Heart right ventricle (tissue), 16 donors: ENCODE results near the gene SLC7A8. TPM values are rescaled to one million over a fixed set of nuclear protein-coding genes. Genes with fewer than 3 reads are reported as not detected.
A peak's percentile ranks its signal among the peaks of the same experiment; 100 is the strongest.

Experiments used
- ATAC-seq, 8 donors: fragments of 200-7000 bp; cut with Tn5 transposase; one replicate each; pipeline ENCODE4 v1.9.1; 2020; ENCODE audit warnings: mild to moderate bottlenecking in 8 of 8, moderate library complexity in 8 of 8, moderate number of reproducible peaks in 1 of 8
- DNase-seq, 2 donors: peaks; one replicate each; pipeline ENCODE4 v3.0.0-alpha.2; 2020
- H3K27ac ChIP-seq, 10 donors: fragments of 200-600 bp; sonication (generic) in 2 of 10; one replicate each; pipeline versions ENCODE4 v1.5.0 to v1.8.0; 2020 to 2022; ENCODE audit warnings: mild to moderate bottlenecking in 3 of 10
- H3K27me3 ChIP-seq, 7 donors: fragments of 200-600 bp; one replicate each; pipeline ENCODE4 v1.8.0; 2021 to 2022; ENCODE audit warnings: mild to moderate bottlenecking in 2 of 7
- H3K36me3 ChIP-seq, 9 donors: fragments of 200-600 bp; sonication (generic) in 1 of 9; one replicate each; pipeline versions ENCODE4 v1.5.0 to v1.8.0; 2020 to 2022; ENCODE audit warnings: mild to moderate bottlenecking in 2 of 9
- H3K4me1 ChIP-seq, 9 donors: fragments of 200-600 bp; sonication (generic) in 1 of 9; one replicate each; pipeline versions ENCODE4 v1.5.0 to v1.8.0; 2020 to 2022; ENCODE audit warnings: mild to moderate bottlenecking in 4 of 9
- H3K4me3 ChIP-seq, 10 donors: fragments of 200-600 bp; sonication (generic) in 2 of 10; one replicate each; pipeline versions ENCODE4 v1.5.0 to v1.8.0; 2020 to 2022; ENCODE audit warnings: mild to moderate bottlenecking in 7 of 10, moderate library complexity in 2 of 10
- H3K9me3 ChIP-seq, 11 donors: fragments of 200-600 bp in 10 of 11; sonication (generic) in 2 of 11; one replicate each; pipeline versions ENCODE4 v1.5.0 to v1.8.0; 2013 to 2022; ENCODE audit warnings: mild to moderate bottlenecking in 2 of 11, control low read depth in 1 of 11, moderate library complexity in 1 of 11
- WGBS, 2 donors: extraction: QIAGEN DNeasy Blood & Tissue Kit; methylation state at CpG; one replicate each; pipeline ENCODE4 v1.1.7; 2013; ENCODE audit warnings: inconsistent platforms in 1 of 2; 5-methylcytosine and 5-hydroxymethylcytosine counted together
- intact Hi-C, 10 donors: fragments of 100-400 bp; cut with DNase I; formaldehyde crosslinking; loops; one replicate each; pipeline versions ENCODE4 v1.11.1 to v1.14.2; 2022
- polyA plus RNA-seq, 2 donors: library from polyadenylated mRNA; stranded (reverse); fragments of 200-250 nt; gene quantifications; one replicate each; pipeline ENCODE4 v1.2.3, GENCODE V29; 2013
- total RNA-seq, 10 donors: library from RNA; stranded (reverse); fragmentation: NEBNext Ultra II Directional in 3 of 10; extraction: Animal tissue kit (Norgen Biotek cat#: 25700) in 3 of 10; gene quantifications; one replicate each; pipeline versions ENCODE4 v1.2.1 to v1.2.4, GENCODE V29; 2021 to 2023
- TF ChIP-seq, protein P1 (sequence below), 9 donors: fragments of 200-600 bp; sonication (generic) in 2 of 9; IDR thresholded peaks; one replicate each; pipeline versions ENCODE4 v1.5.0 to v1.8.0; 2021 to 2022; ENCODE audit warnings: antibody characterized with exemption in 9 of 9, mild to moderate bottlenecking in 5 of 9, moderate library complexity in 1 of 9
- donor health status: Arrhythmogenic right ventricular cardiomyopathy.
- donor health status: ischemic (EF 13 %, LVEDD 7.1; RV severe dilation, severe dysfunction).
- donor health status: healthy with polysubstance abuse.
- donor health status: DM: no; HTN: yes; CAD: no.
- donor health status: DM: no; HTN: no; CAD: no.
- donor health status: ischemic (EF 25% LVEDD 6.9; RV normal size, moderate dysfunction).
- donor health status: ischemic (EF 25% LVEDD 5.7; RV mildly dilated, moderate dysfunction).
- donor health status: healthy.
- donor health status: DM: yes; HTN: yes; CAD: no.
- donor health status: Ischemic cardiomyopathy.
- donor health status: ischemic (EF 35%, LVEDD 5.7; RV mildly dilated, moderate dysfunction).
- donor health status: nonischemic (EF 11% LVEDD 7.7; RV severe dilation, severe dysfunction).
- donor health status: DM: yes; HTN: yes; CAD: no.
- donor health status: PGD.
- donor health status: ischemic (EF 29% LVEDD 5.4; RV normal size, mild dysfunction).
- donor health status: nonischemic (EF 23%, LVEDD 6.1; RV moderate dilation, normal function).

The SLC7A8 gene
- total and polyA plus RNA-seq, 12 donors = 5.9 to 14.9 (median 9.6) TPM

- no peak for ATAC-seq
- intact Hi-C loops = loop anchor here in 2 of 10 donors (2.0 to 10.0 kb wide), 3 partner anchors 64 to 118 kb away; no protein-coding TSS in a partner anchor
Observed at GRCh38 chr14:23185063-23185462, 1.6 kb upstream of the SLC7A8 start.

GRCh38 chr14:23183158-23183470 is 346 bp downstream of the SLC7A8 start:
- H3K36me3 ChIP-seq = no peaks in the 10 kb centered on the region
- DNase-seq = no peak
- peaks cover 0 to 41% (median 8%) of the 10 kb centered on the region in 9 donors for H3K4me1 ChIP-seq
- intact Hi-C loops = loop anchor here in 2 of 10 donors (2.0 to 10.0 kb wide), 2 partner anchors 62 to 112 kb away; no protein-coding TSS in a partner anchor
- ATAC-seq = peak in 3 of 8 donors; percentile 45 to 63 (median 52)
- 0 to 1% methylated on average over 4 of the region's 4 CpGs for WGBS, 2 donors
- H3K4me3 ChIP-seq = peak overlapping the region; percentile 24 to 64 (median 53)
- peaks cover 0 to 28% (median 19%) of the 10 kb centered on the region in 7 donors for H3K27me3 ChIP-seq
- peak overlapping the region in 2 of 10 donors; percentile 7 to 59 for H3K27ac ChIP-seq
- TF ChIP-seq, protein P1, sequence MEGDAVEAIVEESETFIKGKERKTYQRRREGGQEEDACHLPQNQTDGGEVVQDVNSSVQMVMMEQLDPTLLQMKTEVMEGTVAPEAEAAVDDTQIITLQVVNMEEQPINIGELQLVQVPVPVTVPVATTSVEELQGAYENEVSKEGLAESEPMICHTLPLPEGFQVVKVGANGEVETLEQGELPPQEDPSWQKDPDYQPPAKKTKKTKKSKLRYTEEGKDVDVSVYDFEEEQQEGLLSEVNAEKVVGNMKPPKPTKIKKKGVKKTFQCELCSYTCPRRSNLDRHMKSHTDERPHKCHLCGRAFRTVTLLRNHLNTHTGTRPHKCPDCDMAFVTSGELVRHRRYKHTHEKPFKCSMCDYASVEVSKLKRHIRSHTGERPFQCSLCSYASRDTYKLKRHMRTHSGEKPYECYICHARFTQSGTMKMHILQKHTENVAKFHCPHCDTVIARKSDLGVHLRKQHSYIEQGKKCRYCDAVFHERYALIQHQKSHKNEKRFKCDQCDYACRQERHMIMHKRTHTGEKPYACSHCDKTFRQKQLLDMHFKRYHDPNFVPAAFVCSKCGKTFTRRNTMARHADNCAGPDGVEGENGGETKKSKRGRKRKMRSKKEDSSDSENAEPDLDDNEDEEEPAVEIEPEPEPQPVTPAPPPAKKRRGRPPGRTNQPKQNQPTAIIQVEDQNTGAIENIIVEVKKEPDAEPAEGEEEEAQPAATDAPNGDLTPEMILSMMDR (IDR thresholded peaks at IDR 0.05) = no peak
- no peaks in the 10 kb centered on the region for H3K9me3 ChIP-seq

More at GRCh38 chr14:23185063-23185462, 1.6 kb upstream of the SLC7A8 start:
- H3K36me3 ChIP-seq = no peaks in the 10 kb centered on the region
- DNase-seq = no peak
- WGBS, 2 donors = 55 to 69% methylated on average over 3 of the region's 3 CpGs
- H3K27ac ChIP-seq = no peak overlapping the region
- TF ChIP-seq, protein P1 (IDR thresholded peaks at IDR 0.05) = no peak
- no peak overlapping the region for H3K4me3 ChIP-seq
- peaks cover 0 to 24% (median 14%) of the 10 kb centered on the region in 7 donors for H3K27me3 ChIP-seq
- no peaks in the 10 kb centered on the region for H3K9me3 ChIP-seq
- peaks cover 0 to 32% (median 8%) of the 10 kb centered on the region in 9 donors for H3K4me1 ChIP-seq

GRCh38 chr14:23182372-23183157 is 895 bp downstream of the SLC7A8 start:
- Histone ChIP-seq H3K27ac (peak overlapping the region in 2 of 10 donors; percentile 7 to 59), H3K27me3 (peaks cover 0 to 28% (median 19%) of the 10 kb centered on the region in 7 donors), H3K4me3 (peak overlapping the region; percentile 24 to 64 (median 53)), H3K9me3 (no peaks in the 10 kb centered on the region), H3K36me3 (no peaks in the 10 kb centered on the region), H3K4me1 (peaks cover 0 to 41% (median 8%) of the 10 kb centered on the region in 9 donors)
- 2% methylated on average over 24 of the region's 24 CpGs for WGBS, 2 donors
- ATAC-seq (peak in 7 of 8 donors; percentile 41 to 81 (median 71)), DNase-seq (no peak)
- TF ChIP-seq, protein P1 (IDR thresholded peaks at IDR 0.05) = no peak
- intact Hi-C loops = loop anchor here in 2 of 10 donors (2.0 to 10.0 kb wide), 2 partner anchors 62 to 112 kb away; no protein-coding TSS in a partner anchor

DNA sequence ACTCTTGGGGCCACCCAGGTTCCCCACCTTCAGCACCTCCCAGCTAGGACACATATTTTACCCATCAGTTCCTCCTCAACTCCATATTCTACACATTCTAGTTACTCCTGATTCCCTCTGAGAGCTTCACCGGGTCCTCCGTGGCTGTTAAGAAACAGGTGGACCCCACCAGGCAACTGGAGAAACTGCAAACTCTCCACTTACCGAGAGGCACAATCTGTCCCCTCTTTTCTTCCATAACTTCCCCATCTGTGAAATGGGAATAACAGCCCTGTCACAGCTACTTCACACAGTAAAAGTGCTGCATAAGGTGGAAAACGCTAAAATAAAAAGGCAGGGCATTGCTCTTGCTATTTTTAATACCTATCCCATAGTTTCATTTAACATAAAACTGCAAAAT is 1.5 kb downstream of the SLC7A8 start:
- Histone ChIP-seq H3K9me3 (no peaks in the 10 kb centered on the region), H3K4me3 (peak overlapping the region in 9 of 10 donors; percentile 47 to 64 (median 54)), H3K27ac (peak overlapping the region in 1 of 10 donors; percentile 61), H3K4me1 (peaks cover 0 to 41% (median 8%) of the 10 kb centered on the region in 9 donors), H3K27me3 (peaks cover 0 to 28% (median 19%) of the 10 kb centered on the region in 7 donors), H3K36me3 (no peaks in the 10 kb centered on the region)
- 19 to 31% methylated on average over 4 of the region's 4 CpGs for WGBS, 2 donors
- TF ChIP-seq, protein P1 (IDR thresholded peaks at IDR 0.05) = no peak
- intact Hi-C loops = loop anchor here in 2 of 10 donors (2.0 to 10.0 kb wide), 2 partner anchors 61 to 113 kb away; no protein-coding TSS in a partner anchor
- no peak for ATAC-seq
- DNase-seq = no peak
